HCT116 (cell line): Measurements from ENCODE around the gene GRB7. TPM values are rescaled to one million over a fixed set of nuclear protein-coding genes. Genes with fewer than 3 reads are reported as not detected.

Experiments
- ATAC-seq: fragments of 200-7000 bp; cut with Tn5 transposase; 2 replicates; pipeline ENCODE4 v1.9.1; 2020; ENCODE audit warnings: mild to moderate bottlenecking, moderate library complexity
- BruUV-seq: library from RNA; stranded (reverse); fragments of 400-500 nt; replicated peaks from 2 replicates; lab custom pipeline; 2021; lab: Mats Ljungman, UMichigan
- CTCF ChIA-PET: fragments of 300-600 bp; sonication (Branson Sonifier 250); formaldehyde crosslinking; loops from one replicate; lab custom pipeline; 2021; ENCODE audit warnings: antibody characterized with exemption; lab: Charles Lee
- POLR2A ChIA-PET: fragments of 300-600, 350-600 bp; sonication (Branson Sonifier 250); formaldehyde crosslinking; loops from one replicate; lab custom pipeline; 2021; ENCODE audit warnings: antibody characterized with exemption; lab: Charles Lee
- RAD21 ChIA-PET, 2 experiments: fragments of 300-600 bp; sonication (Branson Sonifier 250); formaldehyde crosslinking; loops; one replicate each; lab custom pipeline; 2023; ENCODE audit warnings: low total read pairs in 2 of 2; ENCODE audit not compliant: uncharacterized antibody in 2 of 2, unreplicated experiment in 2 of 2, low non-redundant PET in 1 of 2; lab: Charles Lee
- DNase-seq: peaks from one replicate; pipeline ENCODE4 v3.0.0-alpha.2; 2010; ENCODE audit warnings: low read depth, low spot score
- H2AFZ ChIP-seq: fragments of 200-600 bp; shearing (Covaris generic), sonication (generic); 2 replicates; pipeline ENCODE4 v1.6.1; 2017; ENCODE audit warnings: low read depth, mixed run types, mixed read lengths, antibody characterized with exemption, low read length; ENCODE audit not compliant: poor library complexity, severe bottlenecking
- H3K27ac ChIP-seq: 2 replicates; pipeline ENCODE4 v1.5.1; 2012; ENCODE audit warnings: low read depth, low read length
- H3K27me3 ChIP-seq: fragments of 200-600 bp; sonication (generic); 2 replicates; pipeline ENCODE4 v1.6.1; 2016; ENCODE audit warnings: mixed run types, low read length, mixed read lengths; ENCODE audit not compliant: insufficient read depth
- H3K36me3 ChIP-seq, 2 experiments: fragments of 200-500 bp in 1 of 2; fragments of 200-600 bp in 1 of 2; sonication (Bioruptor generic) in 1 of 2; sonication (generic) in 1 of 2; 2 replicates each; pipeline versions ENCODE4 v1.5.1 to v1.6.1; 2014 to 2016; ENCODE audit warnings: low read length in 2 of 2, inconsistent platforms in 1 of 2, mixed read lengths in 1 of 2, mixed run types in 1 of 2; ENCODE audit not compliant: insufficient read depth in 2 of 2, control insufficient read depth in 1 of 2
- H3K4me1 ChIP-seq, 2 experiments: fragments of 200-600 bp in 1 of 2; sonication (generic) in 1 of 2; 2 replicates each; pipeline versions ENCODE4 v1.5.1 to v1.6.1; 2012 to 2017; ENCODE audit warnings: low read length in 2 of 2, inconsistent platforms in 1 of 2, mild to moderate bottlenecking in 1 of 2, mixed read lengths in 1 of 2, mixed run types in 1 of 2, moderate library complexity in 1 of 2; ENCODE audit not compliant: insufficient read depth in 2 of 2, control insufficient read depth in 1 of 2
- H3K4me2 ChIP-seq: fragments of 200-600 bp; sonication (generic); 2 replicates; pipeline ENCODE4 v1.6.1; 2017; ENCODE audit warnings: mixed run types, low read length, mixed read lengths
- H3K4me3 ChIP-seq, 2 experiments: fragments of 200-600 bp in 1 of 2; sonication (generic) in 1 of 2; replicated peaks in 1 of 2; 2 replicates each; pipeline ENCODE4 v1.5.1; 2011 to 2016; ENCODE audit warnings: low read length in 2 of 2, control low read depth in 1 of 2, low read depth in 1 of 2, mild to moderate bottlenecking in 1 of 2, mixed read lengths in 1 of 2, mixed run types in 1 of 2
- H3K79me2 ChIP-seq: fragments of 200-600 bp; sonication (generic); 2 replicates; pipeline ENCODE4 v1.6.1; 2017; ENCODE audit warnings: mild to moderate bottlenecking, mixed run types, low read length, moderate library complexity, mixed read lengths; ENCODE audit not compliant: insufficient read depth
- H3K9ac ChIP-seq: fragments of 200-600 bp; sonication (generic); 2 replicates; pipeline ENCODE4 v1.6.1; 2016; ENCODE audit warnings: low read length, mixed read lengths
- H3K9me2 ChIP-seq: fragments of 200-600 bp; sonication (generic), shearing (Covaris generic); 2 replicates; pipeline ENCODE4 v1.6.1; 2017; ENCODE audit warnings: mixed run types, mild to moderate bottlenecking, moderate library complexity; ENCODE audit not compliant: insufficient read depth
- H3K9me3 ChIP-seq, 2 experiments: fragments of 200-500 bp in 1 of 2; fragments of 200-600 bp in 1 of 2; sonication (Bioruptor generic) in 1 of 2; sonication (generic) in 1 of 2; 2 replicates each; pipeline ENCODE4 v1.6.1; 2014 to 2017; ENCODE audit warnings: low read length in 2 of 2, mixed read lengths in 2 of 2, inconsistent platforms in 1 of 2, low read depth in 1 of 2, mild to moderate bottlenecking in 1 of 2, mixed run types in 1 of 2, moderate library complexity in 1 of 2; ENCODE audit not compliant: control insufficient read depth in 1 of 2, insufficient read depth in 1 of 2
- H4K20me1 ChIP-seq: fragments of 200-600 bp; sonication (generic), shearing (Covaris generic); 2 replicates; pipeline ENCODE4 v1.6.1; 2017; ENCODE audit warnings: mixed run types, mild to moderate bottlenecking, moderate library complexity; ENCODE audit not compliant: insufficient read depth
- CBX3 ChIP-seq: IDR thresholded peaks from 2 replicates; pipeline ENCODE4 v1.6.1; 2012; ENCODE audit warnings: low read depth
- CEBPB ChIP-seq: IDR thresholded peaks from 2 replicates; pipeline ENCODE4 v1.6.1; 2012; ENCODE audit warnings: low read depth
- ELF1 ChIP-seq: IDR thresholded peaks from 2 replicates; pipeline ENCODE4 v1.6.1; 2012; ENCODE audit warnings: low read depth, borderline replicate concordance
- EZH2 ChIP-seq: fragments of 200-600 bp; sonication (generic); IDR thresholded peaks from 2 replicates; pipeline ENCODE4 v1.6.1; 2017; ENCODE audit warnings: antibody characterized with exemption, mixed run types
- EZH2phosphoT487 ChIP-seq: fragments of 200-600 bp; IDR thresholded peaks from 2 replicates; pipeline ENCODE4 v1.6.1; 2018; ENCODE audit warnings: antibody characterized with exemption, borderline replicate concordance
- JUND ChIP-seq: IDR thresholded peaks from 2 replicates; pipeline ENCODE4 v1.6.1; 2012
- POLR2A ChIP-seq: IDR thresholded peaks from 2 replicates; pipeline ENCODE4 v1.7.0; 2011; ENCODE audit warnings: borderline replicate concordance; ENCODE audit not compliant: insufficient read depth, insufficient read length; ENCODE audit errors: extremely low read depth
- POLR2AphosphoS5 ChIP-seq: IDR thresholded peaks from 2 replicates; pipeline ENCODE4 v1.6.1; 2011; ENCODE audit warnings: mild to moderate bottlenecking, low read depth, low read length, moderate library complexity
- SIN3A ChIP-seq: IDR thresholded peaks from 2 replicates; pipeline ENCODE4 v1.6.1; 2012; ENCODE audit warnings: low read depth
- SP1 ChIP-seq: IDR thresholded peaks from 2 replicates; pipeline ENCODE4 v1.6.1; 2012; ENCODE audit warnings: low read depth
- ZBTB33 ChIP-seq: IDR thresholded peaks from 2 replicates; pipeline ENCODE4 v1.6.1; 2011; ENCODE audit warnings: mild to moderate bottlenecking, low read length, moderate library complexity; ENCODE audit not compliant: insufficient replicate concordance; ENCODE audit errors: extremely low read depth
- ZFX ChIP-seq: fragments of 450-650 bp; IDR thresholded peaks from 2 replicates; pipeline ENCODE4 v1.6.1; 2017
- ZNF274 ChIP-seq: fragments of 200-500 bp; sonication (Bioruptor generic); IDR thresholded peaks from 2 replicates; pipeline ENCODE4 v1.6.1; 2014; ENCODE audit warnings: mild to moderate bottlenecking, low read depth, low read length, inconsistent platforms
- intact Hi-C: fragments of 100-400 bp; cut with micrococcal nuclease; formaldehyde crosslinking; loops from 2 replicates; pipeline ENCODE4 v1.10.0; 2022
- total RNA-seq: library from RNA; stranded (reverse); gene quantifications from one replicate; pipeline ENCODE4 v1.2.1, GENCODE V29; 2021; ENCODE audit not compliant: unreplicated experiment
- TF ChIP-seq, protein P1 (sequence below): IDR thresholded peaks from 2 replicates; pipeline ENCODE4 v1.6.1; 2012
- TF ChIP-seq, protein P2 (sequence below), 3 experiments: fragments of 200-600 bp in 1 of 3; sonication (generic) in 1 of 3; IDR thresholded peaks in 2 of 3; conservative IDR thresholded peaks in 1 of 3; 2 replicates each; pipeline ENCODE4 v1.5.1; 2012 to 2017; ENCODE audit warnings: low read depth in 2 of 3, low read length in 2 of 3, antibody characterized with exemption in 1 of 3, borderline replicate concordance in 1 of 3, control low read depth in 1 of 3, mild to moderate bottlenecking in 1 of 3, mixed read lengths in 1 of 3, mixed run types in 1 of 3, moderate library complexity in 1 of 3; ENCODE audit not compliant: insufficient read depth in 1 of 3
- TF ChIP-seq, protein P3 (sequence below): IDR thresholded peaks from 2 replicates; pipeline ENCODE4 v1.6.1; 2012; ENCODE audit warnings: low read depth

The GRB7 gene
- total RNA-seq, 1 experiment from 2014 or later = 51.9 TPM

GRCh38 chr17:39688475-39688835, 49.3 kb upstream of the GRB7 start:
- no peak for ATAC-seq
- Histone ChIP-seq H3K4me3 (peak overlapping the region; percentile 84 to 89), H3K9me3 (no peaks in the 10 kb centered on the region), H3K79me2 (no peaks in the 10 kb centered on the region), H2AFZ (peak overlapping the region; percentile 40), H3K9me2 (no peaks in the 10 kb centered on the region), H3K36me3 (no peaks in the 10 kb centered on the region), H3K4me2 (peak overlapping the region; percentile 91), H3K27ac (peak overlapping the region; percentile 95), H3K27me3 (no peaks in the 10 kb centered on the region), H3K4me1 (peaks cover 10 to 19% of the 10 kb centered on the region in 2 experiments; a peak in 3 of 4 replicates), H3K9ac (peak overlapping the region; percentile 77), H4K20me1 (no peaks in the 10 kb centered on the region)
- ChIA-PET POLR2A (interaction anchor here (0.9 to 2.1 kb wide), 3 partner anchors 11 to 41 kb away, joined by 3 to 16 read pairs (median 6); partner anchors contain the start of genes ERBB2 and MIEN1), CTCF (interaction anchor here (1.0 to 2.4 kb wide), 9 partner anchors 17 to 706 kb away, joined by 3 to 9 read pairs (median 4); no protein-coding TSS in a partner anchor), RAD21 (interaction anchor here in 1 of 2 experiments (1.1 kb wide), 1 partner anchor 42 kb away, joined by 3 read pairs; the partner anchor contains the start of gene MIEN1)
- DNase-seq = no peak
- no peak for TF ChIP-seq CBX3
- TF ChIP-seq ELF1 = no peak
- no peak for TF ChIP-seq ZFX
- no peak for TF ChIP-seq POLR2A
- TF ChIP-seq JUND = no peak
- TF ChIP-seq ZNF274 = no peak
- TF ChIP-seq, protein P1, sequence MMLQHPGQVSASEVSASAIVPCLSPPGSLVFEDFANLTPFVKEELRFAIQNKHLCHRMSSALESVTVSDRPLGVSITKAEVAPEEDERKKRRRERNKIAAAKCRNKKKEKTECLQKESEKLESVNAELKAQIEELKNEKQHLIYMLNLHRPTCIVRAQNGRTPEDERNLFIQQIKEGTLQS = no peak
- TF ChIP-seq, protein P2, sequence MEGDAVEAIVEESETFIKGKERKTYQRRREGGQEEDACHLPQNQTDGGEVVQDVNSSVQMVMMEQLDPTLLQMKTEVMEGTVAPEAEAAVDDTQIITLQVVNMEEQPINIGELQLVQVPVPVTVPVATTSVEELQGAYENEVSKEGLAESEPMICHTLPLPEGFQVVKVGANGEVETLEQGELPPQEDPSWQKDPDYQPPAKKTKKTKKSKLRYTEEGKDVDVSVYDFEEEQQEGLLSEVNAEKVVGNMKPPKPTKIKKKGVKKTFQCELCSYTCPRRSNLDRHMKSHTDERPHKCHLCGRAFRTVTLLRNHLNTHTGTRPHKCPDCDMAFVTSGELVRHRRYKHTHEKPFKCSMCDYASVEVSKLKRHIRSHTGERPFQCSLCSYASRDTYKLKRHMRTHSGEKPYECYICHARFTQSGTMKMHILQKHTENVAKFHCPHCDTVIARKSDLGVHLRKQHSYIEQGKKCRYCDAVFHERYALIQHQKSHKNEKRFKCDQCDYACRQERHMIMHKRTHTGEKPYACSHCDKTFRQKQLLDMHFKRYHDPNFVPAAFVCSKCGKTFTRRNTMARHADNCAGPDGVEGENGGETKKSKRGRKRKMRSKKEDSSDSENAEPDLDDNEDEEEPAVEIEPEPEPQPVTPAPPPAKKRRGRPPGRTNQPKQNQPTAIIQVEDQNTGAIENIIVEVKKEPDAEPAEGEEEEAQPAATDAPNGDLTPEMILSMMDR (IDR thresholded peaks at IDR 0.05 in 2 of 3, conservative IDR thresholded peaks at IDR 0.05 in 1 of 3; ENCODE audit: borderline replicate concordance in 1 of 3, insufficient read depth in 1 of 3, low read depth in 2 of 3, low read length in 2 of 3) = no peak
- no peak for TF ChIP-seq CEBPB
- no peak for TF ChIP-seq SIN3A
- TF ChIP-seq EZH2 = no peak
- no peak for TF ChIP-seq POLR2AphosphoS5
- TF ChIP-seq EZH2phosphoT487 = no peak
- no peak for TF ChIP-seq SP1
- TF ChIP-seq, protein P3, sequence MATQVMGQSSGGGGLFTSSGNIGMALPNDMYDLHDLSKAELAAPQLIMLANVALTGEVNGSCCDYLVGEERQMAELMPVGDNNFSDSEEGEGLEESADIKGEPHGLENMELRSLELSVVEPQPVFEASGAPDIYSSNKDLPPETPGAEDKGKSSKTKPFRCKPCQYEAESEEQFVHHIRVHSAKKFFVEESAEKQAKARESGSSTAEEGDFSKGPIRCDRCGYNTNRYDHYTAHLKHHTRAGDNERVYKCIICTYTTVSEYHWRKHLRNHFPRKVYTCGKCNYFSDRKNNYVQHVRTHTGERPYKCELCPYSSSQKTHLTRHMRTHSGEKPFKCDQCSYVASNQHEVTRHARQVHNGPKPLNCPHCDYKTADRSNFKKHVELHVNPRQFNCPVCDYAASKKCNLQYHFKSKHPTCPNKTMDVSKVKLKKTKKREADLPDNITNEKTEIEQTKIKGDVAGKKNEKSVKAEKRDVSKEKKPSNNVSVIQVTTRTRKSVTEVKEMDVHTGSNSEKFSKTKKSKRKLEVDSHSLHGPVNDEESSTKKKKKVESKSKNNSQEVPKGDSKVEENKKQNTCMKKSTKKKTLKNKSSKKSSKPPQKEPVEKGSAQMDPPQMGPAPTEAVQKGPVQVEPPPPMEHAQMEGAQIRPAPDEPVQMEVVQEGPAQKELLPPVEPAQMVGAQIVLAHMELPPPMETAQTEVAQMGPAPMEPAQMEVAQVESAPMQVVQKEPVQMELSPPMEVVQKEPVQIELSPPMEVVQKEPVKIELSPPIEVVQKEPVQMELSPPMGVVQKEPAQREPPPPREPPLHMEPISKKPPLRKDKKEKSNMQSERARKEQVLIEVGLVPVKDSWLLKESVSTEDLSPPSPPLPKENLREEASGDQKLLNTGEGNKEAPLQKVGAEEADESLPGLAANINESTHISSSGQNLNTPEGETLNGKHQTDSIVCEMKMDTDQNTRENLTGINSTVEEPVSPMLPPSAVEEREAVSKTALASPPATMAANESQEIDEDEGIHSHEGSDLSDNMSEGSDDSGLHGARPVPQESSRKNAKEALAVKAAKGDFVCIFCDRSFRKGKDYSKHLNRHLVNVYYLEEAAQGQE = no peak
- no peak for TF ChIP-seq ZBTB33
- TSS peak; percentile 94 for BruUV-seq
- intact Hi-C loops = no loop called here
